Nephron (organoid): Measurements from ENCODE around the gene ABHD18.

Experiments
- H3K27ac Mint-ChIP-seq, 3 experiments: 2 replicates each; pipeline ENCODE4 v1.8.0; 2020; ENCODE audit warnings: mixed read lengths in 3 of 3, mild to moderate bottlenecking in 2 of 3, moderate library complexity in 1 of 3
- H3K27me3 Mint-ChIP-seq: 2 replicates; pipeline ENCODE4 v1.8.0; 2021; ENCODE audit warnings: low read depth, mild to moderate bottlenecking, moderate library complexity, mixed read lengths
- H3K36me3 Mint-ChIP-seq: 2 replicates; pipeline ENCODE4 v1.8.0; 2020; ENCODE audit warnings: low read depth, mixed read lengths
- H3K4me1 Mint-ChIP-seq: 2 replicates; pipeline ENCODE4 v1.8.0; 2020; ENCODE audit warnings: mixed read lengths
- H3K4me3 Mint-ChIP-seq, 3 experiments: 2 replicates each; pipeline ENCODE4 v1.8.0; 2020; ENCODE audit warnings: mild to moderate bottlenecking in 3 of 3, mixed read lengths in 3 of 3, moderate library complexity in 2 of 3
- H3K9me3 Mint-ChIP-seq: 2 replicates; pipeline ENCODE4 v1.8.0; 2020; ENCODE audit warnings: mixed read lengths
- TF ChIP-seq, protein P1 (sequence below), 3 experiments: fragments of 200-600 bp; sonication (generic); IDR thresholded peaks; one replicate each; pipeline ENCODE4 v1.5.0; 2021; ENCODE audit warnings: antibody characterized with exemption in 3 of 3; ENCODE audit not compliant: unreplicated experiment in 3 of 3

The ABHD18 gene

DNA sequence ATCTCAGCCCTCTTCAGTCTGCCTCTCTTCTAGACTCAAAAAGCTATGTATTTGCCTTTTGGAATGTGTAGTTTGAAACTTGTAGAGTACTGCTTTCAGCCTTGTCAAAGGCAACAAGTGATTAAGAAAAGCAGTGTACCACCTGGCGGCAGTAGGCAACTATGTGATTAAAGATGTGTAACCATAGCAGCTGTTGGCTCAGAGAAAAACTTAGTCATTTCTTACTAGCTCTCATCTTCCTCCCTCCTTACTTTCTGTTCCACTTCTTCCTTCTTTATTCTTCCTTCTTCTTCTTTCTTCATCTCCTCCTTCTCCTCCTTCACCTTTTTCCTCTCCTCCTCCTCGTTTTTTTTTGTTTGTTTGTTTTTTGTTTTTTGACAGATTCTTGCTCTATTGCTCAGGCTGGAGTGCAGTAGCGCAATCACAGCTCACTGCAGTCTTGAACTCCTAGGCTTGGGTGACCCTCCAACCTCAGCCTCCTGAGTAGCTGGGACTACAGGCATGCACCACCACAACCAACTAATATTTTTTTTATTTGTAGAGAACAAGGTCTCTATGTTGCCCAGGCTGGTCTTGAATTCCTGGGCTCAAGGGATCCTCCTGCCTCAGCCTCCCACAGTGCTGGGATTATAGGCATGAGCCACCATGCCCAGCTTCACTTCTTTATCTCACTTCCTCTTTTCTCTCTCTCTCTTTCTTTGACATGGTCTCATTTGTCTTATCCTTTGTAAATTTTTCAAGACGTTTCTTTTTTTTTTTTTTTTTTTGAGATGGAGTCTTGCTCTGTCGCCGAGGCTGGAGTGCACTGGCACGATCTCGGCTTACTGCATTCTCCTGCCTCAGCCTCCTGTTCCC lies 32.6 kb downstream of the ABHD18 start:
- Mint-ChIP-seq H3K4me3 (no peak overlapping the region), H3K27ac (no peak overlapping the region), H3K4me1 (no peaks in the 10 kb centered on the region), H3K9me3 (peaks cover 17% of the 10 kb centered on the region), H3K36me3 (peaks cover 71% of the 10 kb centered on the region), H3K27me3 (no peaks in the 10 kb centered on the region)
- TF ChIP-seq, protein P1, sequence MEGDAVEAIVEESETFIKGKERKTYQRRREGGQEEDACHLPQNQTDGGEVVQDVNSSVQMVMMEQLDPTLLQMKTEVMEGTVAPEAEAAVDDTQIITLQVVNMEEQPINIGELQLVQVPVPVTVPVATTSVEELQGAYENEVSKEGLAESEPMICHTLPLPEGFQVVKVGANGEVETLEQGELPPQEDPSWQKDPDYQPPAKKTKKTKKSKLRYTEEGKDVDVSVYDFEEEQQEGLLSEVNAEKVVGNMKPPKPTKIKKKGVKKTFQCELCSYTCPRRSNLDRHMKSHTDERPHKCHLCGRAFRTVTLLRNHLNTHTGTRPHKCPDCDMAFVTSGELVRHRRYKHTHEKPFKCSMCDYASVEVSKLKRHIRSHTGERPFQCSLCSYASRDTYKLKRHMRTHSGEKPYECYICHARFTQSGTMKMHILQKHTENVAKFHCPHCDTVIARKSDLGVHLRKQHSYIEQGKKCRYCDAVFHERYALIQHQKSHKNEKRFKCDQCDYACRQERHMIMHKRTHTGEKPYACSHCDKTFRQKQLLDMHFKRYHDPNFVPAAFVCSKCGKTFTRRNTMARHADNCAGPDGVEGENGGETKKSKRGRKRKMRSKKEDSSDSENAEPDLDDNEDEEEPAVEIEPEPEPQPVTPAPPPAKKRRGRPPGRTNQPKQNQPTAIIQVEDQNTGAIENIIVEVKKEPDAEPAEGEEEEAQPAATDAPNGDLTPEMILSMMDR (IDR thresholded peaks at IDR 0.05; ENCODE audit: unreplicated experiment in 3 of 3): no peak

DNA sequence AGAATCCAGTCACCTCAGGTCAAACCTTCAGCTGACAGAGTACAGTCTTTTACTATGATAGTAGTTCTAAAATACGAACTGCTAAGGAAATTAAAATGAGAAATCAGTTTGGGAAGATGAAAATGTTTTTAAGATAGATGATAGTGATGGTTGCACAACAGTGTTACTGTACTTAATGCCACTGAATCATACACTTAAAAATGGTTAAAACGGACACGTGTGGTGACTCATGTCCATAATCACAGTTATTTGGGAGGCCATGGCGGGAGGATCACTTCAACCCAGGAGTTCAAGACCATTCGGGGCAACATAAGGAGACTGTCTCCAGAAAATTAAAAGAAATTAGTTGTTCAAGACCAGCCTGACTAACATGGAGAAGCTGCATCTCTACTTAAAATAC lies 41.4 kb downstream of the ABHD18 start:
- H3K9me3 Mint-ChIP-seq: no peaks in the 10 kb centered on the region
- H3K36me3 Mint-ChIP-seq: peaks cover 26% of the 10 kb centered on the region
- no peak overlapping the region for H3K27ac Mint-ChIP-seq
- H3K4me3 Mint-ChIP-seq: no peak overlapping the region
- TF ChIP-seq, protein P1 (IDR thresholded peaks at IDR 0.05; ENCODE audit: unreplicated experiment in 3 of 3): no peak
- no peaks in the 10 kb centered on the region for H3K27me3 Mint-ChIP-seq
- no peaks in the 10 kb centered on the region for H3K4me1 Mint-ChIP-seq

DNA sequence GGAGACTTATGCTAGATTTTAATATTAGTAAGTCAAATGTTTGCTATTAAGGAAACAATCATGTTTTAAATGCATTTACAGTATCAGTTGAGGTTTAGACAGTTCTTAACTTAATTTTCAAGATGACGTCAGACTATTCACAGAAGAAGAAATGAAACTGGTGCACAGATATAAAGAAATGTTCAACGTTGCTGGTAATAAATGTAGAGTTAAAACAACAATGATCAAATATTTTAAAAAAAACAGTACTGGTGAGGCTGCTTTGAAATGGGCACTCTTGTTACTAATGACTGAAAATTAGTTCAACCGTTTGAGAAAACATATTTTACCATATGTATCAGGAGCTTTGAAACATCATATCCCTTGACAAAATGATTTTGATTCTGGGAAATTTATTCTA lies 44.2 kb downstream of the ABHD18 start:
- Mint-ChIP-seq H3K9me3 (no peaks in the 10 kb centered on the region), H3K27ac (no peak overlapping the region), H3K27me3 (no peaks in the 10 kb centered on the region), H3K36me3 (peaks cover 29% of the 10 kb centered on the region), H3K4me3 (no peak overlapping the region), H3K4me1 (no peaks in the 10 kb centered on the region)
- TF ChIP-seq, protein P1 (IDR thresholded peaks at IDR 0.05; ENCODE audit: unreplicated experiment in 3 of 3): no peak

DNA sequence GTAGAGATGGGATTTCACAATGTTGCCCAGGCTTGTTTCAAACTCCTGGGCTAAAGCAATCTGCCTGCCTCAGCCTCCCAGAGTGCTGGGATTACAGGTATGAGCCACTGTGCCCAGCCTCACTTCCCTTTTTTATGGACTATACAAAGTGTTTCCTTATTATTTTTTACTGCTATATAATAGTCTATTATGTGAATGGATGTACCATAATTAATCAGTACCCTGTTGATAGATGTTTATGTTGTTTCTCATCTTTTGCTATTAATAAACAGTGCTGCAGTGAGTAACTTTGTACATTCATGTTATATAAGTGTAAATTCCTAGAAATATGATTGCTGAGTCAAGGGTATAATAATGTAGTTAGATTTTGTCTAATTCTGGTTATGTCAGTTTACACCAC lies 60.1 kb downstream of the ABHD18 start:
- no peak overlapping the region for H3K4me3 Mint-ChIP-seq
- H3K36me3 Mint-ChIP-seq: peaks cover 52% of the 10 kb centered on the region
- no peaks in the 10 kb centered on the region for H3K27me3 Mint-ChIP-seq
- no peaks in the 10 kb centered on the region for H3K4me1 Mint-ChIP-seq
- H3K27ac Mint-ChIP-seq: no peak overlapping the region
- TF ChIP-seq, protein P1 (IDR thresholded peaks at IDR 0.05; ENCODE audit: unreplicated experiment in 3 of 3): no peak
- peaks cover 4% of the 10 kb centered on the region for H3K9me3 Mint-ChIP-seq

DNA sequence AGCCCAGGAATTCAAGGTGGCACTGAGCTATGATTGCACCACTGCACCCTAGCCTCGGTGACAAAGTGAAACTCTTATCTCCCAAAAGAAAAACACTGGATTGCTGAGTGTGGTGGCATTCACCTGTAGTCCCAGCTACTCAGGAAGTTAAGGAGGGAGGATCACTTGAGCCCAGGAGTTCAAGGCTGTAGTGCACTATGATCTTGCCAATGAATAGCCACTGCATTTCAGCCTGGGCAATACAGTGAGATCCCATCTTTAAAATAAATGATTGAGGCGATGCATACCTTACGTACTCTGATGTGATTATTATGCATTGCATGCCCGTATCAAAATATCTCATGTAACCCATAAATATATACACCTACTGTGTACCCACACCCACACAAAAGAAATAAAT lies 64.7 kb downstream of the ABHD18 start:
- H3K9me3 Mint-ChIP-seq: no peaks in the 10 kb centered on the region
- no peak overlapping the region for H3K27ac Mint-ChIP-seq
- H3K4me3 Mint-ChIP-seq: no peak overlapping the region
- H3K27me3 Mint-ChIP-seq: no peaks in the 10 kb centered on the region
- TF ChIP-seq, protein P1 (IDR thresholded peaks at IDR 0.05; ENCODE audit: unreplicated experiment in 3 of 3): no peak
- peaks cover 32% of the 10 kb centered on the region for H3K36me3 Mint-ChIP-seq
- no peaks in the 10 kb centered on the region for H3K4me1 Mint-ChIP-seq
